HFF-Myc (cell line): ENCODE data around the gene BCL7C.
A peak's percentile ranks its signal among the peaks of the same experiment; 100 is the strongest.

Experiments
- DNase-seq: peaks from one replicate; pipeline ENCODE4 v3.0.0-alpha.2; 2011; ENCODE audit warnings: low read depth; ENCODE audit errors: extremely low read depth
- H3K4me3 ChIP-seq: replicated peaks from 2 replicates; pipeline ENCODE4 v1.5.1; 2011; ENCODE audit warnings: low read depth, mild to moderate bottlenecking, control low read depth, low read length
- CTCF ChIP-seq: IDR thresholded peaks from 2 replicates; pipeline ENCODE4 v1.5.1; 2012; ENCODE audit warnings: mild to moderate bottlenecking, low read depth, low read length, control low read depth; ENCODE audit errors: missing control alignments

The BCL7C gene

GRCh38 chr16:30858829-30859423 lies 35.0 kb downstream of the BCL7C start:
- TF ChIP-seq CTCF: no peak

GRCh38 chr16:30858111-30858495 lies 35.8 kb downstream of the BCL7C start:
- no peak for TF ChIP-seq CTCF
- no peak for DNase-seq
- H3K4me3 ChIP-seq: no peak overlapping the region

More at GRCh38 chr16:30858829-30859423, 35.0 kb downstream of the BCL7C start:
- DNase-seq: no peak
- no peak overlapping the region for H3K4me3 ChIP-seq

GRCh38 chr16:30853758-30854157 lies 40.1 kb downstream of the BCL7C start:
- DNase-seq: no peak
- no peak for TF ChIP-seq CTCF
- H3K4me3 ChIP-seq: no peak overlapping the region

GRCh38 chr16:30850246-30850645 lies 43.6 kb downstream of the BCL7C start:
- no peak for TF ChIP-seq CTCF
- no peak overlapping the region for H3K4me3 ChIP-seq
- no peak for DNase-seq

- no peak for TF ChIP-seq CTCF
- no peak overlapping the region for H3K4me3 ChIP-seq
- no peak for DNase-seq
Observed at GRCh38 chr16:30846649-30847402, 47.1 kb downstream of the BCL7C start.

- H3K4me3 ChIP-seq: no peak overlapping the region
- TF ChIP-seq CTCF: peak; percentile 97
- peak; percentile 79 for DNase-seq
Observed at GRCh38 chr16:30844671-30845449, 49.0 kb downstream of the BCL7C start.
